ENCODE results near the gene NDUFA3.

GRCh38 chr19:54153731-54154326 is 51.2 kb downstream of the NDUFA3 start:
- TF ChIP-seq CTCF (IDR thresholded peaks at IDR 0.05) (no peak), POLR2A (IDR thresholded peaks at IDR 0.05) (no peak)
